G401 (cell line): Measurements from ENCODE around the gene HSFX2. TPM values are rescaled to one million over a fixed set of nuclear protein-coding genes. Genes with fewer than 3 reads are reported as not detected.
"Not testable (repeated sequence)": the region's sequence is repeated elsewhere in the genome, so short reads cannot be mapped to it uniquely, and the experiment has no call there.

Source experiments
- DNase-seq: peaks from one replicate; pipeline ENCODE4 v3.0.0-alpha.2; 2015; ENCODE audit warnings: low spot score
- in situ Hi-C: cut with HindIII; loops from 2 replicates; pipeline ENCODE4 v1.10.0; 2016; ENCODE audit warnings: low sequenced_read_pairs, mixed read lengths
- total RNA-seq: library from RNA; depleted of rRNA; stranded (reverse); fragments of >200 nt; shearing (Covaris generic); gene quantifications from 2 replicates; pipeline ENCODE4 v1.2.3, GENCODE V29; 2014; rRNA removed

Gene HSFX2
- total RNA-seq, 1 experiment from 2014 or later, result not detected

DNA sequence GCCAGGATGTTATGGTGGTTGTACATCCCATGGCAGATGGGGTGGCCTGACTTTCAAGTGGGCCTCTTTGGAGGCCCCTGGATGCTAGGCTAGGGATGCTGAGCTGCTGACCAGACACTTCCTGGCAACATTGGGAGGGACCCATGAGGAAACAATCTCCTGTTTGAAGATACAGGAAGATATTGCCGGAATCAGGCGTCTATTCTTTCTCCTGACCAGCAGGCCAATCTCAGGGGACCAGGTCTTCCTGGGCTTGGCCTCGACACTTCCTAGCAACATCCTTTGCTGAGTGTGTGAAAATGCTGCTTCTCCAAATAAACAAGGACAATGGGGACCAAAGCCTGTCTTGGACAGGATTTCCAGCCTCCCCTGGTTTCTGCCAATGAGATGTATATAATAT is 47.3 kb downstream of the HSFX2 start:
- in situ Hi-C loops, DNase-seq: not testable (repeated sequence)

DNA sequence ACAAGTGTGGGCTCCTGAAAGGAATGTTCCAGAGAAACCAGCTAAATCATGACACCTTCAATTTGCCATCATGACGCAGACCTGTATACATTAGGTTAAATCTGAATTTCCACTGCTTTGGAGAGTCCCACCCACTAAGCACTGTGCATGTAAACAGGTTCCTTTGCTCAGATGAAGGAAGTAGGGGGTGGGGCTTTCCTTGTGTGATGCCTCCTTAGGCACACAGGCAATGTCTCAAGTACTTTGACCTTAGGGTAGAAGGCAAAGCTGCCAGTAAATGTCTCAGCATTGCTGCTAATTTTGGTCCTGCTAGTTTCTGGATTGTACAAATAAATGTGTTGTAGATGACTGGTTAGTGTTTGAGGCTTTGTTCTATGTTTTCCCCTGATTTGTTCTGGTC is 48.2 kb downstream of the HSFX2 start:
- not testable (repeated sequence) for DNase-seq

GRCh38 chrX:149545545-149546543 is 49.3 kb downstream of the HSFX2 start:
- in situ Hi-C loops, result not testable (repeated sequence)

More for the DNA sequence above, 48.2 kb downstream of the HSFX2 start:
- in situ Hi-C loops, result not testable (repeated sequence)

More at GRCh38 chrX:149545545-149546543, 49.3 kb downstream of the HSFX2 start:
- DNase-seq, result not testable (repeated sequence)

Other genes with a start within 250 kb of the HSFX2 start
- 10.8 and 12.1 TPM in 2 replicates for gene IDS, start 90.0 kb downstream of the HSFX2 start, total RNA-seq
- 7.8 and 11.4 TPM in 2 replicates for gene EOLA1, start 54.3 kb downstream of the HSFX2 start, total RNA-seq
- not detected in 2 replicates for gene HSFX3, start 45.4 kb downstream of the HSFX2 start, total RNA-seq
- gene MAGEA9B, start 7.9 kb downstream of the HSFX2 start, total RNA-seq, result not detected in 2 replicates
- 11.7 and 21.8 TPM in 2 replicates for gene TMEM185A, start 36.5 kb upstream of the HSFX2 start, total RNA-seq
- gene MAGEA11, start 116.7 kb upstream of the HSFX2 start, total RNA-seq, result not detected in 2 replicates
- 0.71 TPM in 1 of 2 replicates, not detected in the other for gene HSFX1, start 178.8 kb upstream of the HSFX2 start, total RNA-seq
- not detected in 2 replicates for gene MAGEA9, start 186.6 kb upstream of the HSFX2 start, total RNA-seq